IMR-90 (cell line): ENCODE data around the gene BRAT1. TPM values are rescaled to one million over a fixed set of nuclear protein-coding genes. Genes with fewer than 3 reads are reported as not detected.

Experiments
- ATAC-seq: fragments of 200-7000 bp; cut with Tn5 transposase; 2 replicates; pipeline ENCODE4 v1.9.1; 2020; ENCODE audit warnings: low read depth, mild to moderate bottlenecking, moderate library complexity
- BruUV-seq: library from RNA; stranded (reverse); fragments of 400-500 nt; replicated peaks from 2 replicates; lab custom pipeline; 2021; lab: Mats Ljungman, UMichigan
- CTCF ChIA-PET: fragments of 300-600 bp; formaldehyde crosslinking; extraction: SDS; loops from one replicate; lab custom pipeline; 2021; ENCODE audit warnings: antibody characterized with exemption; lab: Yijun Ruan, JAX
- POLR2A ChIA-PET: fragments of 300-600 bp; sonication (Branson Sonifier 250); formaldehyde crosslinking; loops from one replicate; lab custom pipeline; 2022; ENCODE audit warnings: antibody characterized with exemption; ENCODE audit not compliant: unreplicated experiment; lab: Charles Lee
- DNase-seq: peaks from one replicate; pipeline ENCODE4 v3.0.0; 2013
- H2AFZ ChIP-seq: replicated peaks from 2 replicates; pipeline ENCODE3; 2013; ENCODE audit warnings: low read length, mild to moderate bottlenecking; ENCODE audit not compliant: poor library complexity
- H2AK5ac ChIP-seq: 2 replicates; pipeline ENCODE4 v1.6.1; 2013; ENCODE audit warnings: low read depth, low read length, inconsistent platforms
- H2AK9ac ChIP-seq: replicated peaks from 2 replicates; pipeline ENCODE3; 2013; ENCODE audit warnings: mild to moderate bottlenecking, low read depth, low read length, moderate library complexity; ENCODE audit not compliant: poor library complexity
- H2BK120ac ChIP-seq: 2 replicates; pipeline ENCODE4 v1.6.1; 2013; ENCODE audit warnings: low read depth, low read length, inconsistent platforms
- H2BK15ac ChIP-seq: 3 replicates; pipeline ENCODE4 v1.6.1; 2013; ENCODE audit warnings: low read depth, low read length, inconsistent platforms
- H2BK20ac ChIP-seq: 2 replicates; pipeline ENCODE4 v1.6.1; 2013; ENCODE audit warnings: low read depth, mild to moderate bottlenecking, inconsistent platforms, low read length, moderate library complexity
- H2BK5ac ChIP-seq: 2 replicates; pipeline ENCODE4 v1.6.1; 2013; ENCODE audit warnings: mild to moderate bottlenecking, low read depth, low read length, inconsistent platforms; ENCODE audit not compliant: poor library complexity, severe bottlenecking
- H3K14ac ChIP-seq: replicated peaks from 2 replicates; pipeline ENCODE4 v1.6.1; 2013; ENCODE audit warnings: low read depth, low read length, inconsistent platforms
- H3K18ac ChIP-seq: 2 replicates; pipeline ENCODE4 v1.6.1; 2013; ENCODE audit warnings: low read depth, low read length, control low read depth
- H3K23ac ChIP-seq: 2 replicates; pipeline ENCODE4 v1.6.1; 2013; ENCODE audit warnings: low read depth, low read length, inconsistent platforms
- H3K27ac ChIP-seq: 2 replicates; pipeline ENCODE4 v1.5.1; 2013; ENCODE audit warnings: mild to moderate bottlenecking, control low read depth, low read length; ENCODE audit not compliant: insufficient read depth
- H3K27me3 ChIP-seq: 2 replicates; pipeline ENCODE4 v1.6.1; 2013; ENCODE audit warnings: low read length; ENCODE audit not compliant: control insufficient read depth, insufficient read depth
- H3K36me3 ChIP-seq: 2 replicates; pipeline ENCODE4 v1.6.1; 2013; ENCODE audit warnings: low read length, mixed read lengths; ENCODE audit not compliant: control insufficient read depth, insufficient read depth
- H3K4ac ChIP-seq: 2 replicates; pipeline ENCODE4 v1.6.1; 2013; ENCODE audit warnings: low read depth, low read length, inconsistent platforms
- H3K4me1 ChIP-seq: 2 replicates; pipeline ENCODE4 v1.6.1; 2013; ENCODE audit warnings: low read length, mixed read lengths; ENCODE audit not compliant: control insufficient read depth, insufficient read depth
- H3K4me2 ChIP-seq: 2 replicates; pipeline ENCODE4 v1.6.1; 2013; ENCODE audit warnings: low read depth, mild to moderate bottlenecking, control low read depth, low read length, moderate library complexity
- H3K4me3 ChIP-seq: 2 replicates; pipeline ENCODE4 v1.5.1; 2013; ENCODE audit warnings: low read depth, mild to moderate bottlenecking, control low read depth, low read length, moderate library complexity; ENCODE audit not compliant: insufficient read depth
- H3K56ac ChIP-seq: 2 replicates; pipeline ENCODE4 v1.6.1; 2013; ENCODE audit warnings: low read length, inconsistent platforms; ENCODE audit not compliant: insufficient read depth; ENCODE audit errors: extremely low read depth
- H3K79me1 ChIP-seq, 2 experiments: 2 replicates each; pipeline ENCODE4 v1.6.1; 2013; ENCODE audit warnings: low read length in 2 of 2, inconsistent platforms in 1 of 2, low read depth in 1 of 2
- H3K9ac ChIP-seq: 2 replicates; pipeline ENCODE4 v1.6.1; 2013; ENCODE audit warnings: low read depth, low read length, control low read depth
- H3K9me1 ChIP-seq: 2 replicates; pipeline ENCODE4 v1.6.1; 2013; ENCODE audit warnings: low read length, inconsistent platforms; ENCODE audit not compliant: insufficient read depth
- H3K9me3 ChIP-seq: 2 replicates; pipeline ENCODE4 v1.6.1; 2013; ENCODE audit warnings: low read length; ENCODE audit not compliant: control insufficient read depth, insufficient read depth
- H4K20me1 ChIP-seq: 2 replicates; pipeline ENCODE4 v1.6.1; 2013; ENCODE audit warnings: low read length, inconsistent platforms; ENCODE audit not compliant: insufficient read depth
- H4K5ac ChIP-seq: 2 replicates; pipeline ENCODE4 v1.6.1; 2013; ENCODE audit warnings: mild to moderate bottlenecking, low read depth, low read length, control low read depth
- H4K8ac ChIP-seq, 2 experiments: 2 replicates each; pipeline ENCODE4 v1.6.1; 2013; ENCODE audit warnings: low read depth in 2 of 2, low read length in 2 of 2, control low read depth in 1 of 2, inconsistent platforms in 1 of 2
- H4K91ac ChIP-seq: 2 replicates; pipeline ENCODE4 v1.6.1; 2013; ENCODE audit warnings: low read depth, low read length, inconsistent platforms; ENCODE audit not compliant: insufficient read depth
- NFE2L2 ChIP-seq: fragments of 150-350 bp; IDR thresholded peaks from 2 replicates; pipeline ENCODE4 v1.6.1; 2016; ENCODE audit warnings: low read depth, mild to moderate bottlenecking, low read length
- WGBS, 2 experiments: methylation state at CpG; one replicate each; pipeline versions ENCODE4 v1.1.5 to v1.1.7; 2013; ENCODE audit warnings: missing lambda C conversion rate in 2 of 2; ENCODE audit not compliant: insufficient read length in 1 of 2; ENCODE audit errors: extremely low coverage in 2 of 2; 5-methylcytosine and 5-hydroxymethylcytosine counted together
- dilution Hi-C: fragments of 300-500 bp; cut with HindIII; formaldehyde crosslinking; loops from one replicate; pipeline ENCODE4 v1.14.3; 2018; ENCODE audit warnings: low sequenced_read_pairs; ENCODE audit not compliant: unreplicated experiment
- in situ Hi-C: fragments of 300-500 bp; cut with MboI; formaldehyde crosslinking; loops from 3 replicates; pipeline ENCODE4 v1.14.3; 2019; ENCODE audit warnings: low sequenced_read_pairs, inconsistent platforms, mixed read lengths
- intact Hi-C: fragments of 100-400 bp; cut with micrococcal nuclease; formaldehyde crosslinking; loops from 2 replicates; pipeline ENCODE4 v1.10.0; 2022
- polyA plus RNA-seq, 3 experiments: library from polyadenylated mRNA; depleted of rRNA; stranded (reverse); fragments of >200 nt; gene quantifications; 2 replicates each; pipeline ENCODE4 v1.2.3, GENCODE V29; 2012; ENCODE audit warnings: low replicate concordance in 1 of 3
- total RNA-seq: library from RNA; depleted of rRNA; stranded (reverse); fragments of >200 nt; gene quantifications from 2 replicates; pipeline ENCODE4 v1.2.3, GENCODE V29; 2012

Gene BRAT1
- total and polyA plus RNA-seq, 2 of the 4 experiments (the other 2 are of a cell fraction), result 6.8 to 21.9 TPM

GRCh38 chr7:2497500-2498336, 57.6 kb downstream of the BRAT1 start:
- Histone ChIP-seq H3K23ac (no peak overlapping the region), H3K9me3 (no peaks in the 10 kb centered on the region), H3K9ac (no peak overlapping the region), H3K9me1 (0 out of 2 replicates have a peak, but pooled peaks cover 3% of the 10 kb centered on the region), H3K18ac (no peak overlapping the region), H3K27me3 (peaks cover 6% of the 10 kb centered on the region; the same call in 1 of the 2 replicates), H2BK20ac (no peak overlapping the region), H4K8ac (no peak overlapping the region), H3K4me3 (no peak overlapping the region), H3K14ac (no peak overlapping the region), H2AK9ac (peak overlapping the region; percentile 65), H2AFZ (peak overlapping the region; percentile 63), H2BK15ac (no peak overlapping the region), H2BK120ac (no peak overlapping the region), H3K27ac (no peak overlapping the region), H4K20me1 (no peaks in the 10 kb centered on the region), H4K91ac (no peak overlapping the region), H3K4me1 (peaks cover 10% of the 10 kb centered on the region), H2AK5ac (no peak overlapping the region), H3K36me3 (no peaks in the 10 kb centered on the region), H2BK5ac (no peak overlapping the region), H4K5ac (no peak overlapping the region), H3K56ac (no peak overlapping the region), H3K4me2 (no peak overlapping the region), H3K4ac (no peak overlapping the region), H3K79me1 (no peaks in the 10 kb centered on the region)
- POLR2A ChIA-PET, result interaction anchor here (0.5 kb wide), 1 partner anchor 54 kb away, joined by 3 read pairs; no protein-coding TSS in a partner anchor
- DNase-seq (no peak), ATAC-seq (peak; percentile 83)
- BruUV-seq, result no TSS peak
- in situ Hi-C loops, result no loop called here
- dilution Hi-C loops, result no loop called here
- WGBS, 2 experiments, result 38% methylated on average over 12 of the region's 25 CpGs; no CpG with 5 or more reads in 1 of the 2 experiments
- intact Hi-C loops, result loop anchor here (2.0 kb wide), 1 partner anchor 19 kb away; no protein-coding TSS in a partner anchor
- CTCF ChIA-PET, result interaction anchor here (0.8 kb wide), 1 partner anchor 28 kb away, joined by 3 read pairs; no protein-coding TSS in a partner anchor
- no peak for TF ChIP-seq NFE2L2
